ENCODE measurements around the gene PFN3.

DNA sequence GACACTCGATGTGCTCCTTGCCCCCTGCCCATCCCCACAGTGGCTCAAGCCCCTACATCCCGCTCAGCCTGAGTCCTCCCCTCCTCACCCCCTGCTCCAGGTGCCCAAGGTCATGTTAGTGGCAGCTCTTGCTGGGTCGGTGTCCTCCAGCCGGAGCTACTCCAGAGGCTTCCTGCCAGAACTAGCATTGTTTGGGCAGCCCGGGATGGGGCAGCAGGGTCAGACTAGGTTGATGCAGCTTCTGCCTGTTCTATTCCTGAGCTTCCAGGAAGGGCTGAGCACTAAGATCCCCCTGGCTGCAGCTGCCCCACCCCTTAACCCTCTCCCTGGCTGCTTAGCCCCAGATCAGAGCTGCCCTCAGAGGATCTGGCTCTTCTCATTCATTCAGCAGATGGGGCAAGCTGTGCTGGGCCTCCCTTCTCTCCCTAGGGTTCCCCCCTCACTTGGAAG lies 42.1 kb downstream of the PFN3 start:
- TF ChIP-seq EP300 (IDR thresholded peaks at IDR 0.05) = no peak
- TF ChIP-seq, protein P1, sequence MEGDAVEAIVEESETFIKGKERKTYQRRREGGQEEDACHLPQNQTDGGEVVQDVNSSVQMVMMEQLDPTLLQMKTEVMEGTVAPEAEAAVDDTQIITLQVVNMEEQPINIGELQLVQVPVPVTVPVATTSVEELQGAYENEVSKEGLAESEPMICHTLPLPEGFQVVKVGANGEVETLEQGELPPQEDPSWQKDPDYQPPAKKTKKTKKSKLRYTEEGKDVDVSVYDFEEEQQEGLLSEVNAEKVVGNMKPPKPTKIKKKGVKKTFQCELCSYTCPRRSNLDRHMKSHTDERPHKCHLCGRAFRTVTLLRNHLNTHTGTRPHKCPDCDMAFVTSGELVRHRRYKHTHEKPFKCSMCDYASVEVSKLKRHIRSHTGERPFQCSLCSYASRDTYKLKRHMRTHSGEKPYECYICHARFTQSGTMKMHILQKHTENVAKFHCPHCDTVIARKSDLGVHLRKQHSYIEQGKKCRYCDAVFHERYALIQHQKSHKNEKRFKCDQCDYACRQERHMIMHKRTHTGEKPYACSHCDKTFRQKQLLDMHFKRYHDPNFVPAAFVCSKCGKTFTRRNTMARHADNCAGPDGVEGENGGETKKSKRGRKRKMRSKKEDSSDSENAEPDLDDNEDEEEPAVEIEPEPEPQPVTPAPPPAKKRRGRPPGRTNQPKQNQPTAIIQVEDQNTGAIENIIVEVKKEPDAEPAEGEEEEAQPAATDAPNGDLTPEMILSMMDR (IDR thresholded peaks at IDR 0.05) = no peak
- TF ChIP-seq POLR2A (IDR thresholded peaks at IDR 0.05) = no peak
- TF ChIP-seq POLR2AphosphoS5 (IDR thresholded peaks at IDR 0.05) = no peak

Data from gastroesophageal sphincter (tissue), 3 donors.